OCI-LY3 (cell line): ENCODE measurements around the gene ADARB2.

ENCODE experiments used
- EZH2phosphoT487 ChIP-seq: fragments of 200-600 bp; shearing (Covaris generic); IDR thresholded peaks from 2 replicates; pipeline ENCODE4 v1.6.1; 2018; ENCODE audit warnings: antibody characterized with exemption, mixed run types, low read depth
- TF ChIP-seq, protein P1 (sequence below): fragments of 200-600, 300-600 bp; sonication (generic); IDR thresholded peaks from 2 replicates; pipeline ENCODE4 v1.5.1; 2014; ENCODE audit warnings: antibody characterized with exemption, low read length, low read depth

DNA sequence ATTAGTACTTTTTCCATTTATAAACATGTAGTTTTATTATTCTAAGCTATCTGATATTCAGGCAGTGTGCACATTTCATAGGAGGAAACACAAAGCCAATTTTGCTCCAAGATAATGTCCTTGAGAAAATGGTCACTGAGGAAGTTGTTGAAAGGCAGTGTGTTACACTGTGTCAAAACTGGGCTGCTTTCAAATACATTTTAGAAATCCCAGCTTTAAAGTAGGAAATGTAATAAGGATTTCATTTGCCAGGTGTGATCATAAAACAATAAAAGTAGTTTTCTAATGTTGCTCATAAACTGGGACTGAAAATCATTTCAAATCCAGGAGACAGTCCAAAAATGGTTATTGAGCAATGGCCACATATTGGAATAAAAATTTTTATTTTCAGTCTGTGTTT lies 601.1 kb downstream of the ADARB2 start:
- TF ChIP-seq, protein P1, sequence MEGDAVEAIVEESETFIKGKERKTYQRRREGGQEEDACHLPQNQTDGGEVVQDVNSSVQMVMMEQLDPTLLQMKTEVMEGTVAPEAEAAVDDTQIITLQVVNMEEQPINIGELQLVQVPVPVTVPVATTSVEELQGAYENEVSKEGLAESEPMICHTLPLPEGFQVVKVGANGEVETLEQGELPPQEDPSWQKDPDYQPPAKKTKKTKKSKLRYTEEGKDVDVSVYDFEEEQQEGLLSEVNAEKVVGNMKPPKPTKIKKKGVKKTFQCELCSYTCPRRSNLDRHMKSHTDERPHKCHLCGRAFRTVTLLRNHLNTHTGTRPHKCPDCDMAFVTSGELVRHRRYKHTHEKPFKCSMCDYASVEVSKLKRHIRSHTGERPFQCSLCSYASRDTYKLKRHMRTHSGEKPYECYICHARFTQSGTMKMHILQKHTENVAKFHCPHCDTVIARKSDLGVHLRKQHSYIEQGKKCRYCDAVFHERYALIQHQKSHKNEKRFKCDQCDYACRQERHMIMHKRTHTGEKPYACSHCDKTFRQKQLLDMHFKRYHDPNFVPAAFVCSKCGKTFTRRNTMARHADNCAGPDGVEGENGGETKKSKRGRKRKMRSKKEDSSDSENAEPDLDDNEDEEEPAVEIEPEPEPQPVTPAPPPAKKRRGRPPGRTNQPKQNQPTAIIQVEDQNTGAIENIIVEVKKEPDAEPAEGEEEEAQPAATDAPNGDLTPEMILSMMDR: no peak
- no peak for TF ChIP-seq EZH2phosphoT487
